Forelimb muscle (tissue), 1 donor: ENCODE results near the gene TPM2. TPM values are rescaled to one million over a fixed set of nuclear protein-coding genes. Genes with fewer than 3 reads are reported as not detected.
"Not testable (repeated sequence)": the region's sequence is repeated elsewhere in the genome, so short reads cannot be mapped to it uniquely, and the experiment has no call there.

Experiments used
- DNase-seq: peaks from one replicate; pipeline ENCODE4 v3.0.0-alpha.2; 2013; ENCODE audit warnings: low read depth
- polyA plus RNA-seq: library from polyadenylated mRNA; unstranded; fragments of 120-200 nt; gene quantifications from one replicate; pipeline ENCODE4 v1.2.1, GENCODE V29; 2013; ENCODE audit not compliant: insufficient read length

The TPM2 gene
- polyA plus RNA-seq, 1 donor: 8,819 TPM

- no peak for DNase-seq
Observed at GRCh38 chr9:35656348-35656747, 33.4 kb downstream of the TPM2 start.

- no peak for DNase-seq
Observed at GRCh38 chr9:35653611-35654010, 36.1 kb downstream of the TPM2 start.

- no peak for DNase-seq
Observed at GRCh38 chr9:35652829-35653209, 36.9 kb downstream of the TPM2 start.

- no peak for DNase-seq
Observed at GRCh38 chr9:35651956-35652828, 37.5 kb downstream of the TPM2 start.

GRCh38 chr9:35650341-35651158 is 39.2 kb downstream of the TPM2 start, which contains the start of gene SIT1:
Gene SIT1 (minus strand): TSS chr9:35650931. CDS start chr9:35650853, 78 bp downstream.
- no peak for DNase-seq

GRCh38 chr9:35649431-35650340 is 40.0 kb downstream of the TPM2 start:
- DNase-seq: no peak

- peak; percentile 70 for DNase-seq
Observed at GRCh38 chr9:35646533-35647265, 43.0 kb downstream of the TPM2 start.

GRCh38 chr9:35646153-35646532 is 43.6 kb downstream of the TPM2 start:
- DNase-seq: no peak

GRCh38 chr9:35645736-35646135 is 44.0 kb downstream of the TPM2 start:
- DNase-seq: not testable (repeated sequence)

GRCh38 chr9:35643046-35643445 is 46.7 kb downstream of the TPM2 start:
- no peak for DNase-seq

- DNase-seq: not testable (repeated sequence)
Observed at GRCh38 chr9:35641478-35641877, 48.2 kb downstream of the TPM2 start.

GRCh38 chr9:35640431-35640830 is 49.3 kb downstream of the TPM2 start:
- not testable (repeated sequence) for DNase-seq

GRCh38 chr9:35639631-35640030 is 50.1 kb downstream of the TPM2 start:
- no peak for DNase-seq

GRCh38 chr9:35639225-35639624 is 50.5 kb downstream of the TPM2 start:
- DNase-seq: not testable (repeated sequence)

GRCh38 chr9:35638751-35639150 is 51.0 kb downstream of the TPM2 start:
- DNase-seq: not testable (repeated sequence)

- not testable (repeated sequence) for DNase-seq
Observed at GRCh38 chr9:35637427-35637955, 52.2 kb downstream of the TPM2 start.

- not testable (repeated sequence) for DNase-seq
Observed at GRCh38 chr9:35636877-35637246, 52.9 kb downstream of the TPM2 start.

GRCh38 chr9:35636135-35636876 is 53.4 kb downstream of the TPM2 start:
- DNase-seq: no peak

- DNase-seq: no peak
Observed at GRCh38 chr9:35635730-35636129, 54.0 kb downstream of the TPM2 start.
